ENCODE results near the gene CRYBG3. TPM values are rescaled to one million over a fixed set of nuclear protein-coding genes. Genes with fewer than 3 reads are reported as not detected.

CRYBG3 gene
- total and polyA plus RNA-seq, 2 of the 13 experiments (the other 11 are each of a cell fraction or from before 2014, with no cell fraction given), result 3.8 to 15.9 TPM

GRCh38 chr3:97821774-97822358 is at the start of gene CRYBG3 (continued):
- TF ChIP-seq SCMH1 (CRISPR knock-in tag; IDR thresholded peaks at IDR 0.05; ENCODE audit: borderline replicate concordance) (no peak), SMAD1 (CRISPR knock-in tag; IDR thresholded peaks at IDR 0.05; ENCODE audit: borderline replicate concordance, low read depth) (no peak), ZBTB8A (CRISPR knock-in tag; IDR thresholded peaks at IDR 0.05; ENCODE audit: borderline replicate concordance, low read depth) (peak; percentile 96), MXI1 (IDR thresholded peaks at IDR 0.05; ENCODE audit: borderline replicate concordance, low read depth, low read length) (no peak; the same call in 2 of the 3 replicates), ZNF841 (CRISPR knock-in tag; IDR thresholded peaks at IDR 0.05; ENCODE audit: borderline replicate concordance) (0 out of 2 replicates have a peak, but pooled peaks have one; percentile 35), ZNF589 (CRISPR knock-in tag; conservative IDR thresholded peaks at IDR 0.05) (no peak; the same call in 1 of the 2 replicates), ZNF121 (CRISPR knock-in tag; IDR thresholded peaks at IDR 0.05) (no peak), FLYWCH1 (CRISPR knock-in tag; IDR thresholded peaks at IDR 0.05) (no peak), SP2 (CRISPR knock-in tag; IDR thresholded peaks at IDR 0.05) (no peak), ZNF775 (CRISPR knock-in tag; IDR thresholded peaks at IDR 0.05; ENCODE audit: borderline replicate concordance) (no peak), ZNF747 (CRISPR knock-in tag; IDR thresholded peaks at IDR 0.05; ENCODE audit: borderline replicate concordance) (peak; percentile 83), TBL1XR1 (IDR thresholded peaks at IDR 0.05; ENCODE audit: borderline replicate concordance, low read length, partially characterized antibody) (no peak), ZSCAN29 (CRISPR knock-in tag; conservative IDR thresholded peaks at IDR 0.05) (0 out of 2 replicates have a peak, but pooled peaks have one; percentile 31), CTCF (CRISPR knock-in tag; IDR thresholded peaks at IDR 0.05) (peak; percentile 58), RFX1 (IDR thresholded peaks at IDR 0.05) (no peak), ZNF550 (CRISPR knock-in tag; IDR thresholded peaks at IDR 0.05; ENCODE audit: borderline replicate concordance) (no peak), ZNF746 (CRISPR knock-in tag; IDR thresholded peaks at IDR 0.05) (peak; percentile 58; the same call in 1 of the 2 replicates), WIZ (CRISPR knock-in tag; IDR thresholded peaks at IDR 0.05) (no peak), ZNF678 (CRISPR knock-in tag; IDR thresholded peaks at IDR 0.05) (no peak; the same call in 1 of the 2 replicates), MAZ (IDR thresholded peaks at IDR 0.05; ENCODE audit: borderline replicate concordance, low read depth, low read length) (peak; percentile 59; the same call in 1 of the 2 replicates), MAZ (CRISPR knock-in tag; IDR thresholded peaks at IDR 0.05; ENCODE audit: low read depth) (peak; percentile 91), ZNF652 (CRISPR knock-in tag; IDR thresholded peaks at IDR 0.05; ENCODE audit: borderline replicate concordance, low read depth) (no peak), ZMYM4 (CRISPR knock-in tag; IDR thresholded peaks at IDR 0.05) (peak; percentile 85), CBX2 (IDR thresholded peaks at IDR 0.05; ENCODE audit: low read depth, low read length) (no peak), CBX2 (CRISPR knock-in tag; IDR thresholded peaks at IDR 0.05; ENCODE audit: low read depth) (no peak), POLR2A (IDR thresholded peaks at IDR 0.05; ENCODE audit: insufficient read depth in 1 of 2, low read depth in 2 of 2, low read length in 2 of 2) (peak; percentile 81 to 86), ZNF282 (IDR thresholded peaks at IDR 0.05; ENCODE audit: partially characterized antibody) (no peak), TFDP2 (CRISPR knock-in tag; IDR thresholded peaks at IDR 0.05) (peak; percentile 72), ZNF343 (CRISPR knock-in tag; IDR thresholded peaks at IDR 0.05) (0 out of 2 replicates have a peak, but pooled peaks have one; percentile 75)
- TF ChIP-seq, protein P1, sequence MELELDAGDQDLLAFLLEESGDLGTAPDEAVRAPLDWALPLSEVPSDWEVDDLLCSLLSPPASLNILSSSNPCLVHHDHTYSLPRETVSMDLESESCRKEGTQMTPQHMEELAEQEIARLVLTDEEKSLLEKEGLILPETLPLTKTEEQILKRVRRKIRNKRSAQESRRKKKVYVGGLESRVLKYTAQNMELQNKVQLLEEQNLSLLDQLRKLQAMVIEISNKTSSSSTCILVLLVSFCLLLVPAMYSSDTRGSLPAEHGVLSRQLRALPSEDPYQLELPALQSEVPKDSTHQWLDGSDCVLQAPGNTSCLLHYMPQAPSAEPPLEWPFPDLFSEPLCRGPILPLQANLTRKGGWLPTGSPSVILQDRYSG (CRISPR knock-in tag; IDR thresholded peaks at IDR 0.05), result peak; percentile 74; the same call in 1 of the 2 replicates
